ENCODE results near the gene KCNQ5. TPM values are rescaled to one million over a fixed set of nuclear protein-coding genes. Genes with fewer than 3 reads are reported as not detected.
A peak's percentile ranks its signal among the peaks of the same experiment; 100 is the strongest.

The KCNQ5 gene
- total RNA-seq, 1 donor from 2014 or later, result under 0.01 TPM

- no peak for DNase-seq (ENCODE audit: low read depth in 2 of 2)
Observed at GRCh38 chr6:72740135-72740534, 118.3 kb downstream of the KCNQ5 start.

GRCh38 chr6:72741083-72741482, 119.2 kb downstream of the KCNQ5 start:
- DNase-seq (ENCODE audit: low read depth in 2 of 2), result no peak

- DNase-seq (ENCODE audit: low read depth in 2 of 2), result no peak
Observed at GRCh38 chr6:72742001-72742673, 120.3 kb downstream of the KCNQ5 start.

- no peak for DNase-seq (ENCODE audit: low read depth in 2 of 2)
Observed at GRCh38 chr6:72746276-72746675, 124.4 kb downstream of the KCNQ5 start.

- DNase-seq (ENCODE audit: low read depth in 2 of 2), result no peak
Observed at GRCh38 chr6:72748759-72749158, 126.9 kb downstream of the KCNQ5 start.

- DNase-seq (ENCODE audit: low read depth in 2 of 2), result no peak
Observed at GRCh38 chr6:72755752-72756151, 133.9 kb downstream of the KCNQ5 start.

- no peak for DNase-seq (ENCODE audit: low read depth in 2 of 2)
Observed at GRCh38 chr6:72757048-72757447, 135.2 kb downstream of the KCNQ5 start.

- DNase-seq (ENCODE audit: low read depth in 2 of 2), result no peak
Observed at GRCh38 chr6:72757926-72758325, 136.1 kb downstream of the KCNQ5 start.

- no peak for DNase-seq (ENCODE audit: low read depth in 2 of 2)
Observed at GRCh38 chr6:72758901-72759300, 137.0 kb downstream of the KCNQ5 start.

GRCh38 chr6:72760114-72760793, 138.4 kb downstream of the KCNQ5 start:
- peak in 1 of 2 donors; percentile 49 for DNase-seq (ENCODE audit: low read depth in 2 of 2)

- DNase-seq (ENCODE audit: low read depth in 2 of 2), result no peak
Observed at GRCh38 chr6:72761761-72762160, 139.9 kb downstream of the KCNQ5 start.

GRCh38 chr6:72769459-72770125, 147.7 kb downstream of the KCNQ5 start:
- no peak for DNase-seq (ENCODE audit: low read depth in 2 of 2)

GRCh38 chr6:72770959-72771358, 149.1 kb downstream of the KCNQ5 start:
- DNase-seq (ENCODE audit: low read depth in 2 of 2), result no peak

- DNase-seq (ENCODE audit: low read depth in 2 of 2), result no peak
Observed at GRCh38 chr6:72776456-72776855, 154.6 kb downstream of the KCNQ5 start.

- DNase-seq (ENCODE audit: low read depth in 2 of 2), result no peak
Observed at GRCh38 chr6:72781624-72782023, 159.8 kb downstream of the KCNQ5 start.

- no peak for DNase-seq (ENCODE audit: low read depth in 2 of 2)
Observed at GRCh38 chr6:72783035-72783434, 161.2 kb downstream of the KCNQ5 start.

- DNase-seq (ENCODE audit: low read depth in 2 of 2), result no peak
Observed at GRCh38 chr6:72783666-72784065, 161.8 kb downstream of the KCNQ5 start.

GRCh38 chr6:72784071-72784470, 162.2 kb downstream of the KCNQ5 start:
- DNase-seq (ENCODE audit: low read depth in 2 of 2), result no peak

GRCh38 chr6:72784581-72784980, 162.7 kb downstream of the KCNQ5 start:
- DNase-seq (ENCODE audit: low read depth in 2 of 2), result no peak

GRCh38 chr6:72787391-72788031, 165.6 kb downstream of the KCNQ5 start:
- no peak for DNase-seq (ENCODE audit: low read depth in 2 of 2)

GRCh38 chr6:72788188-72788587, 166.3 kb downstream of the KCNQ5 start:
- DNase-seq (ENCODE audit: low read depth in 2 of 2), result no peak

GRCh38 chr6:72789145-72789544, 167.3 kb downstream of the KCNQ5 start:
- no peak for DNase-seq (ENCODE audit: low read depth in 2 of 2)

All from dermis microvascular lymphatic vessel endothelial cell (primary cell).